GM11168 (cell line): ENCODE data around the gene GAN.
"Not testable (repeated sequence)": the region's sequence is repeated elsewhere in the genome, so short reads cannot be mapped to it uniquely, and the experiment has no call there.

Source experiments
- in situ Hi-C: fragments of 300-500 bp; cut with MboI; formaldehyde crosslinking; loops from one replicate; pipeline ENCODE4 v1.12.0; 2022; ENCODE audit warnings: low sequenced_read_pairs; ENCODE audit not compliant: unreplicated experiment

GAN gene

GRCh38 chr16:81416749-81417148 lies 102.0 kb downstream of the GAN start:
- in situ Hi-C loops: no loop called here

GRCh38 chr16:81417210-81417609 lies 102.4 kb downstream of the GAN start:
- in situ Hi-C loops: no loop called here

GRCh38 chr16:81419806-81420205 lies 105.0 kb downstream of the GAN start:
- in situ Hi-C loops: no loop called here

GRCh38 chr16:81421126-81421525 lies 106.4 kb downstream of the GAN start:
- in situ Hi-C loops: no loop called here

GRCh38 chr16:81421536-81421935 lies 106.8 kb downstream of the GAN start:
- in situ Hi-C loops: no loop called here

GRCh38 chr16:81422153-81422552 lies 107.4 kb downstream of the GAN start:
- in situ Hi-C loops: not testable (repeated sequence)

GRCh38 chr16:81424771-81425170 lies 110.0 kb downstream of the GAN start:
- in situ Hi-C loops: no loop called here

- in situ Hi-C loops: no loop called here
Measured at GRCh38 chr16:81427219-81427618, 112.5 kb downstream of the GAN start.

- in situ Hi-C loops: no loop called here
Measured at GRCh38 chr16:81429045-81429521, 114.3 kb downstream of the GAN start.

GRCh38 chr16:81431554-81432353 lies 117.0 kb downstream of the GAN start:
- in situ Hi-C loops: no loop called here

GRCh38 chr16:81432937-81433557 lies 118.3 kb downstream of the GAN start:
- in situ Hi-C loops: no loop called here

- in situ Hi-C loops: no loop called here
Measured at GRCh38 chr16:81435103-81435502, 120.3 kb downstream of the GAN start.

- in situ Hi-C loops: no loop called here
Measured at GRCh38 chr16:81435567-81435966, 120.8 kb downstream of the GAN start.

- in situ Hi-C loops: no loop called here
Measured at GRCh38 chr16:81436386-81436785, 121.6 kb downstream of the GAN start.

GRCh38 chr16:81437865-81438264 lies 123.1 kb downstream of the GAN start:
- in situ Hi-C loops: no loop called here
